Measurements from ENCODE around the gene NSF.
"Not testable (repeated sequence)": the region's sequence is repeated elsewhere in the genome, so short reads cannot be mapped to it uniquely, and the experiment has no call there.

The NSF gene

DNA sequence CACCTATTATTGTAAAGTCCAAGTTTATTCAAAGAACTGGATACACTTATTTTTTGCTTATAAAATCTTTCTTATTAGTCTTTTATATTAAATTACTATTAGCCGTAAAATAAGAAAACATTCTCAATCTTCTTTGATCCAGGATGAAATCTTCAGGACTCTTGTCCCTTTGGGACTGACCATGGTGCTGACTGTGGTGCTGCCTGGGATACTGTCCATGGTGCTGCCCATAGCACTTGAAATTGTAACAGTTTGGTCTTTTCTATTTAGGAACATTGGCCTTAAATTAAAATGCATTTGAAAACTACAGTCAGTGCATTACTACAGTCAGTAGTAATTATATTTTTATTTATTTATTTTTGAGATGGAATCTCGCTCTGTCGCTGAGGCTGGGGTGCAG, 41.7 kb downstream of the NSF start:
- DNase-seq = not testable (repeated sequence)

DNA sequence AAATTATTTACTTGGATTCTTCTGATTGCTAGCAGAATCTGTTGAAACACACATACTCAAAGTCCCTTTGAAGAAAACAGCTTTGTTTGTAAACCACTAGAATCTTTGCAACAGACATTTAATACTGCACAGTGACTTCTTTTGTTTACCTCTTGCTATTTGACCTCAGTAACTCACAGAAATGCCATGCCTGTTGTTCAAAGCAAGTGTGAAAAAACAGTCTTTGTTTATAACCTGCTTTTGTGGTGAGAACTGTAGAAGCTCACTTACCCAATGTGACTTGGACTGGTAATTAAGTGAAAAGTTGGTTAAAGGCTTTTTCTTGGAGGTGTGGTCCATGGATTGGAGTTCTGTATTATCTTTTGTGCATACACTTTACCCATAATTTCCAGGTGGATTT, 44.4 kb downstream of the NSF start:
- not testable (repeated sequence) for DNase-seq

DNA sequence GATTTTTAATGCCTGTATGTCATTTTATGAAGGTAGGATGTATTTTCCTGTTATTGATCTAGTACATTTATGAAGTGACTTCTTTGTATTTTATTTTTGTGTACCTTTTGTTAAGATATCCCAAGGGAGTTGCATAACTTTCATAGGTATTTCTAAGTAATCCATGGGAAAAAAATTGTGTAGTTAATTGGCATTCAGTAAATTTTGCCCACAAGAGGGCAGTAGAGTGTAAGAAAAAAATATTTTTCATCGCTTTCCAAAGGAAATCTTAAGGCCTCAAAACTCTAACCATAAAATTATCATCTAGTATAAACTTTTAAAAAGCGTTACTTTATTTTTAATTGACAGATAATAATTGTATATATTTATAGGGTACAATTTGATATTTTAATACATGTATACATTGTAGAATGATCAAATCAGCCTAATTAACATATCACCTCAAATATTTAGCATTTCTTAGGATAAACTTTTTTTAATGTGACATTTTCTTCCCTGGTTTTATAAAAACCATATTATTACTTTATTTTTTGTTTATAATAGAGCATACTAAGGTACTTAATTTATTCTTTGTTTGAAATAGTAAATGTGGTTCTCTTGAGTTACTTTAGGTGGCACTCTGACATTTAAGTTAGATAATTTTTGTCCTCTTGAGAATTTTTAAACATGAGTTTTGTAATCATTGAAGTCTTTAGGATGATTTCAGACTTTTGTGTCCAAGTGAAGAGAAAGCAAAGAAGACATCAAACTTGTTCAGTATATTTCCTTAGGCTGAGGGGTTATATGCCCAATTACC, 51.6 kb downstream of the NSF start:
- not testable (repeated sequence) for DNase-seq

GRCh38 chr17:46647251-46647650, 56.8 kb downstream of the NSF start:
- not testable (repeated sequence) for DNase-seq

GRCh38 chr17:46647688-46648278, 57.3 kb downstream of the NSF start:
- not testable (repeated sequence) for DNase-seq

GRCh38 chr17:46649246-46649645, 58.8 kb downstream of the NSF start:
- DNase-seq = not testable (repeated sequence)

DNA sequence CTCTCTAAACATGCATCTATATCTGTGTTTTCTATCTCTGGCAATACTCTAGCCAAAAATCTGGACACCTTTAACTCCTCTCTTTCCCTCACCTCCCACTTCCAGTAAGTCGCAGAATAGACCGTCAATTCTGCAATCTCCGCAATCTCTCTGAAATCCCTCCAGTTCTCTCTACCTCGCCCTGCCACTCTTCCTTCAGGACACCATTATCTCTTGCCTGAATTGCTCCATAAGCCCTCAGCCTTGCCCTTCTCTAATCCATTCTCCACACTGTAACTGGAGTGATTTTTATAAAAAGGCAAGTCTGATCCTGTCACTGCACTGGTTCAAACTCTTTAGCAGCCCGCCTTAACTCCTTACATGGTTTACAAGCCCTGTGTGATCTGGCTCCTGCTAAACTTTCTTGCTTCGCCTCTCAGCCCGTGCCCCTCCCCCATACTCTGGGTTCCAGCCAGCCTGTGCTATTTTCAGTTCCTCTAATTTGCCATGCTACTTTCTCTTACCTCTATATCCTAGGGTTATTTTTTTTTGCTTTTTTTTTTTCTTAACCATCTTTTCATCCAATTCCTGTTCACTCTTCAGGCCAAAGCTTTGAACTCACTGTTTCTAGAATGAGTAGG, 61.7 kb downstream of the NSF start:
- not testable (repeated sequence) for DNase-seq

DNA sequence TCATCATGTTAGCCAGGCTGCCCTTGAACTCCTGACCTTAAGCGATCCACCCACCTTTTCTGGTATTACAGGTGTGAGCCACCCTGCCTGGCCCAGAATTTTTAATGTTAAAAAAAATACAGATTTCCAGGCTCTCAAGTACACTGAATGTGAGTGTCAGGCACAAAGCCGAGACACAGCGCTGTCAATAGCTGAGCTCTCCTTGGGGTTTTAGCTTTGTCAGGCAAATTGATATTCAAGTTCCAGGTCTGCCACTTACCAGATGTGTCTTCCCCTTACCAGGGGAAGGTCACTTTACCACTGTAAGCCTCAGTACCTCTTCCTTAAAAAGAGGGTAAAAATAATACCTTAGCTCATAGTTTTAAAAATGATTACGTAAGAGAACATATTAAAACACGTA, 67.8 kb downstream of the NSF start:
- not testable (repeated sequence) for DNase-seq

GRCh38 chr17:46659702-46660101, 69.2 kb downstream of the NSF start:
- not testable (repeated sequence) for DNase-seq

DNA sequence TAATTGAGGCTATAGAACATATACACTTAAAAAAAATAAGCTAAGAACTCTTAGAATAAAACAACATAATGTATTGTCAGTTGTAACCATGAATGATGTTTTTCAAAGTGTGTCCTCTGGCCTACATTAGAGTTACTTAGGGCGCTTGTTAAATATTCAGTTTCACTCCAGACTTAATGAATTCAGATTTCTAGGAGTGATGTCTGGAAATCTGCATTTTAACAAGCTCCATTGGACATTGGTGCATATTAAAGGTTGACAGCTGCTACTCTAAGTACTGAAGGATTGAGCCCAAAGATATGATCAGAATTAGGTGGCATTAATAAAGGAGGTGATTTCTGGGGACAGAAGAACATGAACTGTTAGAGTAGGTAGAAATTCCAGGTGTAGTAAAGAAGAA, 72.7 kb downstream of the NSF start:
- DNase-seq = not testable (repeated sequence)

- DNase-seq = not testable (repeated sequence)
These were observed 73.1 kb downstream of the NSF start for GRCh38 chr17:46663552-46663951.

- not testable (repeated sequence) for DNase-seq
These were observed 75.5 kb downstream of the NSF start for GRCh38 chr17:46665969-46666368.

DNA sequence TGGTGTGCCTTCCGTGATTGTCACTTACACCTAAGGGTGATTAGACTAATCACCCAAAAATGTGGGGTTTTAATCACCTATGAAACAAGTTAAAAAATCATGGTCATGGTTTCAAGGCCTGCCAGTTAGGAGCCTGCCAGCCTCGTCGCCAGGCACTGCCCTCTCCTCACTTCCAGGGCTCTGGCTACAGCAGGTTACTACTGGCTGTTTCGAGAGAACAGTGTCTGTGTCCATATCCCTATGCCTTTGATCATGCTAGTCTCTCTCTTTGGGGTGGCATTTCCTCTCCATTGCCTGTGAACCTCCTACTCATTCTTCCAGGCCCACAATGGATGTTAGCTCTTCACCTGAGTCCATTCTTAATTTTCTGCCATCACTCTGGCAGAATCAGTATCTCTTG, 80.3 kb downstream of the NSF start:
- DNase-seq = not testable (repeated sequence)

DNA sequence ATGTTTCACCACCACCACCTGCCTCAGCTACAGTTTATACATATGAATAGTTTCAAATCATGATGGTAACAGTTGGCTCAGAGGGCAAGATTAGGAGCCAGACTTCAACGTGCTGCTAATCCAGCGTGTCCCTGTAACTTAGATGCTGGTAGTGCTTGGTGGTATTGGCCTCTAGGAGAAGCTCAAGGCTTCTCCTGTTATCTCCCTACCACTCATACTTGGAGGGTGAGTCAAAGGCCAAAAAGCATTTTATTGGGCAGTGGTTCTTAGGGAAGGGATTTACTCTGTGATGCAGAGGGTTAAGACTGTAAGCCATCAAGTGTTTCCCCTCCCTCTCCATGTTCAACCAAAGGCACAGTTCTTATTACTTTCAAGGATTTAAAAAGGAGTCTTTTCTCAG, 82.3 kb downstream of the NSF start:
- DNase-seq = not testable (repeated sequence)

- not testable (repeated sequence) for DNase-seq
These were observed 87.3 kb downstream of the NSF start for GRCh38 chr17:46677819-46678218.

GRCh38 chr17:46683653-46684052, 93.2 kb downstream of the NSF start:
- DNase-seq = not testable (repeated sequence)

DNA sequence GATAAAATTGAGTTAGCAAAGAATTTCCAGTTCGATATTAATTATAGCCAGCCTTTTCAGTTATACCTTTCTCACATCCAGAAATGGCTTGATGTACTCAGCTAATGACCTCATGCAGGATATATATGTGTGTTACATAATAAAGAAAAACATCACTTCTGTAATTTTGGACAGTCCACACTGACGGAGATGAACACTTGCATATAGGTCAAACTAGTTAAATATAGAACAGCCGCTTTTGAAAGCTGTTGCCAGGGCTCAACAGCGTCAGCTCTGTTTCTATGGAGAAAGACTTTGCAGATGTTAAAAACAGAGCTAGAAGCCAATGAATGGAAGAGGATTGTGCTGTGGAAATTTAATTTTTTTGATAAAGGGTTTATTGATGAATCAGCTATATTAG, 94.8 kb downstream of the NSF start:
- not testable (repeated sequence) for DNase-seq

DNA sequence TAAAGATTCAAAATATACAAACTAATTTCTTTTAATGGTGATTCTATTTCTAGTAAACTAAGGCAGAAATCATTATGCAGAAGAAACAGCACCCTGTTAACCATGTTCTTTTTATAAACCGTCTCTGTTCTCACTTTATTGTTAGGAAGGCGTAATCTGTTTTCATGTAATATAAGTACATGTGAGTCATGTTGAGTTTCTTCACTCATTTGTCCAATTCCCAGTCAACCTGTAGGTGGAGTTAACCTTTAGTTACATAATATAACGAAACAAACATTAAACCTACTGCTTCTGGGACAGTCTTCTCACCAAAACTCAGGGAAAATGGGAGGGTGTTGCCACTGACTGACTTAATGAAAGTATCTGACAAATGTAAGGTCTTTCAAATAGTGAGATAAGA, 101.7 kb downstream of the NSF start:
- DNase-seq = not testable (repeated sequence)

- not testable (repeated sequence) for DNase-seq
These were observed 102.8 kb downstream of the NSF start for GRCh38 chr17:46693283-46693682.

DNA sequence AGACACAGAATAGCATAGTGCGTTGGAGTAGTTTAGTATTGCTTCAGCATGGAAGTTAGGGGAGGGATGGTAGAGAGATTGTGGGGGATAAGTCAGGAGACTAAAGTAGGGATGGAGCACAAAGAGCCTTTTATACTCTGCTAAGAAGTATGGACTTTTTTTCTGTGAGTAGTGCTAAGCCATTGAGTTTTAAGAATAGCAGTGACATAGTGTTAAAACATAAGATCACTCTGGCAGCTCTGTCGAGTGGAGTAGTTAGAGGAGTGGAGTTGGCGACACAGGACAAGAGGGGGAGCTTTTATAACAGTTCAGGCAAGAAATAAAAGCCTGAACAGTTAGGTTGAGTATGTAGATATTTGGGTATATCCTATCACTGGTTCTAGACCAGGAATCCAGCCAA, 106.1 kb downstream of the NSF start:
- DNase-seq = not testable (repeated sequence)

- DNase-seq = not testable (repeated sequence)
These were observed 108.5 kb downstream of the NSF start for GRCh38 chr17:46699014-46699413.

GRCh38 chr17:46717999-46718398, 127.5 kb downstream of the NSF start:
- DNase-seq = no peak

GRCh38 chr17:46719891-46720290, 129.4 kb downstream of the NSF start:
- no peak for DNase-seq

DNA sequence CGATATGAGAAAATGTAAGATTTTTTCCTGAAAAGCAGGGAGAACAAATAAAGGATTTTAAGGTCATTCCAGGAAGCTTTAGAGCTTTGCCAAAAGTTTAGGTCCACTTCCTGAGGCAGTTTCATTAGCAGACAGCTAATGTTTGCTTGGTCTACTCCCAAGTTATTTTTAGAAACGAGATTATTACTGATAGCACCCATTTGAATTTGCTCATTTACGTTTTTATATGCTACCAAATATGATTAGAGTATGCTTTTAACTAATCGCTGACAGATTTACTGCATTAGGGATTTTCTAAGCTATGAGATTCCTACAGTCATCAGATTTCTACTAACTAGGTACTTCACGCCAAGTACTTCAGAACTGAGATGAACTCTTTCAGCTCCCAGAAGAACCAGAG, 129.9 kb downstream of the NSF start:
- DNase-seq = no peak

Measured in 8988T (cell line).